Measurements from ENCODE around the gene PRDM16.

The PRDM16 gene

DNA sequence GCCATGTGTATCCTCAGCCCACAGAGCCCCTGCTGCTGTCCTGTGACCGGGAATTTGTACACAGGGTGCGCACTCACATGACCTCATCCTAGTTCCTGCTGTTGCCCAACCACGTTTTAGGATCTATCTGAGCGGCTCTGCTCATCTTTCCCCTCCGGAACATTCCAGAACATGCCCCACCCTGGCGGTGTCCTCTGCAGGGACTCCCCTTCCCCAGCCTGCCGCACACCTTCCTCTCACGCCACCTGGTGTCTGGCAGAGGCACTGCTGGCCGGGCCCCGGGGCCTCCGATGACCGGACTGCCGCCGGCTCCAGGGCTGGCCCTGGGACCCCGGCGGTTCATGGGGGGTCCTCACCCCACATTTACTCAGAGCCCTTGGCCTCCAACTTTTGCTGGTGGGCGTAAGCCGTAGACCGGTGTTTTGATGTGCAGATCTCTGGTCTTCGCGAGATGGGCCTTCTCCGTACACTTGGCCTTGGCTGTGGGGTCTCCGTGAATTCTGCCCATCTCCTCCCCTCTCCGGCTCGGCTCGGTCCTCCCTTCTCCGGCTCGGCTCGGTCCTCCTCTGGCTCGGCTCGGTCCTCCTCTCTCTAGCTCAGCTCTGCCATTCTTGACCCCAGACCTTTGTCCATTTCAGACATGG lies 414.9 kb downstream of the PRDM16 start:
- peak; percentile 35 for DNase-seq

DNA sequence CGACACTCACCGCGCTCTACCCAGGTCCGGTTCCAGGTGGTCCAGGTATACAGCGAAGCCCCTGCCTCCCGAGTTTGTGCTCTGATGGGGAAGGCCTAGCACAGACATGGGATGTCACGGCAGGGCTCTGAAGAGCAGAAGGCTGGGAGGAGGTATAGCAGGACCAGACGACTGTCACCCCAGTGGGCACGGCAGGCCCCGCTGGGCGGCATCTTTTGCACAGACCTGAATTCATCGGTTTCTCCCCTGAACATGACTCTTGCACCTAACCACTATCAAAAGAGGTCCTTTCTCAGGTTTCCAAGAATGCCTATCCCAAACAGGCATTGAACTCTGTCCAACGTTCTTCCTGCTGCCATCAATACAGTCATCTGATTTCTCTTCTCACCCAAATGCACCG lies 416.0 kb downstream of the PRDM16 start:
- no peak for DNase-seq
